HL-60 (cell line): ENCODE results near the gene CHCHD3.

Source experiments
- DNase-seq, 2 experiments: peaks; one replicate each; pipeline ENCODE4 v3.0.0-alpha.2; 2010 to 2020; ENCODE audit warnings: low read depth in 1 of 2, low spot score in 1 of 2
- H3K27ac ChIP-seq: fragments of 250-450 bp; sonication (Bioruptor Pico); replicated peaks from 2 replicates; pipeline ENCODE4 v1.5.1; 2020; ENCODE audit warnings: mild to moderate bottlenecking, moderate library complexity
- H3K27me3 ChIP-seq: fragments of 250-450 bp; sonication (Bioruptor Pico); 2 replicates; pipeline ENCODE4 v1.5.1; 2021; ENCODE audit warnings: mild to moderate bottlenecking, moderate library complexity; ENCODE audit not compliant: insufficient read depth, poor library complexity, severe bottlenecking
- H3K4me3 ChIP-seq: replicated peaks from 2 replicates; pipeline ENCODE4 v1.5.1; 2011; ENCODE audit warnings: mild to moderate bottlenecking, control low read depth, low read length; ENCODE audit not compliant: insufficient read depth
- GABPA ChIP-seq: IDR thresholded peaks from 2 replicates; pipeline ENCODE4 v1.6.1; 2012; ENCODE audit warnings: low read depth
- POLR2AphosphoS5 ChIP-seq: IDR thresholded peaks from 2 replicates; pipeline ENCODE4 v1.6.1; 2012; ENCODE audit warnings: low read depth
- SPI1 ChIP-seq: IDR thresholded peaks from 2 replicates; pipeline ENCODE4 v1.6.1; 2012; ENCODE audit warnings: low read depth, mild to moderate bottlenecking, borderline replicate concordance
- TF ChIP-seq, protein P1 (sequence below): IDR thresholded peaks from one replicate; pipeline ENCODE4 v1.5.1; 2011; ENCODE audit warnings: low read length, control low read depth, inconsistent platforms; ENCODE audit not compliant: insufficient read depth
- TF ChIP-seq, protein P2 (sequence below): IDR thresholded peaks from 2 replicates; pipeline ENCODE4 v1.6.1; 2012; ENCODE audit warnings: low read depth; ENCODE audit not compliant: insufficient replicate concordance

CHCHD3 gene

DNA sequence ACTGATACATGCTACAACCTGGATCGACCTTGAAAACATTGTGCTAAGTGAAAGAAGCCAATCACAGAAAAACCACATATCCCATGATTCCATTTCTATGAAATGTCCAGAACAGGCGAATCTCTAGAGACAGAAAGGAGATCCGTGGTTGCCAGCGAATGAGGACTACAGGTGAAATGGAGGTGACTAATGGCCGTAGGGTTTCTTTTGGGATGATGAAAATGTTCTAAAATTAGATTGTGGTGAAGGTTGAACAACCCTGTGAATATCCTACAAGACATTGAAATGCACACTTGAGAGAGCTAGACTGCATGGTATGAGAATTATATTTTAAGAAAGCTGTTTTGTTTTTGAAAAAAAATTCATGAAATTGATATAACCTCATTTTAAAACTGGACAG, 317.1 kb downstream of the CHCHD3 start:
- H3K27me3 ChIP-seq: no peaks in the 10 kb centered on the region
- no peak for DNase-seq
- TF ChIP-seq GABPA (no peak), POLR2AphosphoS5 (no peak), SPI1 (no peak)
- TF ChIP-seq, protein P1, sequence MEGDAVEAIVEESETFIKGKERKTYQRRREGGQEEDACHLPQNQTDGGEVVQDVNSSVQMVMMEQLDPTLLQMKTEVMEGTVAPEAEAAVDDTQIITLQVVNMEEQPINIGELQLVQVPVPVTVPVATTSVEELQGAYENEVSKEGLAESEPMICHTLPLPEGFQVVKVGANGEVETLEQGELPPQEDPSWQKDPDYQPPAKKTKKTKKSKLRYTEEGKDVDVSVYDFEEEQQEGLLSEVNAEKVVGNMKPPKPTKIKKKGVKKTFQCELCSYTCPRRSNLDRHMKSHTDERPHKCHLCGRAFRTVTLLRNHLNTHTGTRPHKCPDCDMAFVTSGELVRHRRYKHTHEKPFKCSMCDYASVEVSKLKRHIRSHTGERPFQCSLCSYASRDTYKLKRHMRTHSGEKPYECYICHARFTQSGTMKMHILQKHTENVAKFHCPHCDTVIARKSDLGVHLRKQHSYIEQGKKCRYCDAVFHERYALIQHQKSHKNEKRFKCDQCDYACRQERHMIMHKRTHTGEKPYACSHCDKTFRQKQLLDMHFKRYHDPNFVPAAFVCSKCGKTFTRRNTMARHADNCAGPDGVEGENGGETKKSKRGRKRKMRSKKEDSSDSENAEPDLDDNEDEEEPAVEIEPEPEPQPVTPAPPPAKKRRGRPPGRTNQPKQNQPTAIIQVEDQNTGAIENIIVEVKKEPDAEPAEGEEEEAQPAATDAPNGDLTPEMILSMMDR: no peak
- TF ChIP-seq, protein P2, sequence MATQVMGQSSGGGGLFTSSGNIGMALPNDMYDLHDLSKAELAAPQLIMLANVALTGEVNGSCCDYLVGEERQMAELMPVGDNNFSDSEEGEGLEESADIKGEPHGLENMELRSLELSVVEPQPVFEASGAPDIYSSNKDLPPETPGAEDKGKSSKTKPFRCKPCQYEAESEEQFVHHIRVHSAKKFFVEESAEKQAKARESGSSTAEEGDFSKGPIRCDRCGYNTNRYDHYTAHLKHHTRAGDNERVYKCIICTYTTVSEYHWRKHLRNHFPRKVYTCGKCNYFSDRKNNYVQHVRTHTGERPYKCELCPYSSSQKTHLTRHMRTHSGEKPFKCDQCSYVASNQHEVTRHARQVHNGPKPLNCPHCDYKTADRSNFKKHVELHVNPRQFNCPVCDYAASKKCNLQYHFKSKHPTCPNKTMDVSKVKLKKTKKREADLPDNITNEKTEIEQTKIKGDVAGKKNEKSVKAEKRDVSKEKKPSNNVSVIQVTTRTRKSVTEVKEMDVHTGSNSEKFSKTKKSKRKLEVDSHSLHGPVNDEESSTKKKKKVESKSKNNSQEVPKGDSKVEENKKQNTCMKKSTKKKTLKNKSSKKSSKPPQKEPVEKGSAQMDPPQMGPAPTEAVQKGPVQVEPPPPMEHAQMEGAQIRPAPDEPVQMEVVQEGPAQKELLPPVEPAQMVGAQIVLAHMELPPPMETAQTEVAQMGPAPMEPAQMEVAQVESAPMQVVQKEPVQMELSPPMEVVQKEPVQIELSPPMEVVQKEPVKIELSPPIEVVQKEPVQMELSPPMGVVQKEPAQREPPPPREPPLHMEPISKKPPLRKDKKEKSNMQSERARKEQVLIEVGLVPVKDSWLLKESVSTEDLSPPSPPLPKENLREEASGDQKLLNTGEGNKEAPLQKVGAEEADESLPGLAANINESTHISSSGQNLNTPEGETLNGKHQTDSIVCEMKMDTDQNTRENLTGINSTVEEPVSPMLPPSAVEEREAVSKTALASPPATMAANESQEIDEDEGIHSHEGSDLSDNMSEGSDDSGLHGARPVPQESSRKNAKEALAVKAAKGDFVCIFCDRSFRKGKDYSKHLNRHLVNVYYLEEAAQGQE: no peak
- no peak overlapping the region for H3K27ac ChIP-seq
- H3K4me3 ChIP-seq: no peak overlapping the region

DNA sequence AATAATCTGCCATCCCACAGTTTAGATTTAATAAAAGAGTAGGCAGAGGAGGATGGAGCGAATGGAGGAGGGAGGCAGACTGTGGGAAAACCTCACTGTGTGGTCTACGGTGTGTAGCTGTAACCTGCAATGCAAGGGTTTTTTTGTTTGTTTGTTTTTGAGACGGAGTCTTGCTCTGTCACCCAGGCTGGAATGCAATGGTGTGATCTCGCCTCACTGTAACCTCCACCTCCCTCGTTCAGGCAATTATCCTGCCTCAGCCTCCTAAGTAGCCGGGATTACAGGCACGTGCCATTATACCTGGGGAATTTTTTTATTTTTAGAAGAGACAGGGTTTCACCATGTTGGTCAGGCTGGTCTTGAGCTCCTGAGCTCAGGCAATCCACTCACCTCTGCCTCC, 321.0 kb downstream of the CHCHD3 start:
- no peaks in the 10 kb centered on the region for H3K27me3 ChIP-seq
- DNase-seq: no peak
- TF ChIP-seq, protein P1: no peak
- TF ChIP-seq, protein P2: no peak
- TF ChIP-seq SPI1 (no peak), GABPA (no peak), POLR2AphosphoS5 (no peak)

DNA sequence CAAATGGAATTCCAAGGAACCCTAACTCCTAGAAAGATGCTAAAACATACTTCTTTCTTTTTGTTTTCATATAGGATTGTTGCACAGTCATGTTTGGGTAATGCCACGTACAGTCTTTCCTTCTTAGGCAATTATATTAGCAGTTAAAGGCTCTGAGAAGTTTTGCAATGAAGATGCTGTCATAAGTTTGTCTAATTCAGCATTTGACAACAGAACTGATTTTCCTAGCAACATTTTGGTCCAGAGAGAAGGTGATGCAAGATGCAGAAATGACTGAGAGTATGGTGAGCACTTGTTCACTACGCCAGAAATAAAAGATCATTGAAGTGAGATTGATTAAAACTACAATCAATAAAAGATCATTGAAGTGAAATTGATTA, 321.7 kb downstream of the CHCHD3 start:
- DNase-seq: peak in 1 of 2 experiments; percentile 7
- TF ChIP-seq SPI1 (no peak), GABPA (no peak), POLR2AphosphoS5 (no peak)
- TF ChIP-seq, protein P1: no peak
- TF ChIP-seq, protein P2: no peak
- H3K27ac ChIP-seq: no peak overlapping the region

More for the DNA sequence above, 321.0 kb downstream of the CHCHD3 start:
- no peak overlapping the region for H3K27ac ChIP-seq
- H3K4me3 ChIP-seq: no peak overlapping the region

More for the DNA sequence above, 321.7 kb downstream of the CHCHD3 start:
- no peak overlapping the region for H3K4me3 ChIP-seq
- H3K27me3 ChIP-seq: no peaks in the 10 kb centered on the region
